HepG2 (cell line): ENCODE measurements around the gene UACA. TPM values are rescaled to one million over a fixed set of nuclear protein-coding genes. Genes with fewer than 3 reads are reported as not detected.

Experiments used
- ATAC-seq: fragments of 200-7000 bp; cut with Tn5 transposase; 3 replicates; pipeline ENCODE4 v1.9.1; 2020; ENCODE audit warnings: mild to moderate bottlenecking, moderate library complexity
- BruUV-seq: library from RNA; stranded (reverse); fragments of 400-500 nt; replicated peaks from 2 replicates; lab custom pipeline; 2021; lab: Mats Ljungman, UMichigan
- CTCF ChIA-PET: fragments of 300-600 bp; formaldehyde crosslinking; extraction: SDS; loops from one replicate; lab custom pipeline; 2021; ENCODE audit warnings: low total read pairs, inconsistent platforms, low intra/inter-chr PET ratio; lab: Yijun Ruan, JAX
- POLR2A ChIA-PET: fragments of 350-600 bp; sonication (Branson Sonifier 250); formaldehyde crosslinking; loops from one replicate; lab custom pipeline; 2020; ENCODE audit warnings: antibody characterized with exemption, inconsistent platforms; lab: Yijun Ruan, JAX
- DNase-seq: peaks from one replicate; pipeline ENCODE4 v3.0.0-alpha.2; 2015; ENCODE audit warnings: low spot score
- FAIRE-seq: peaks from 3 replicates; lab custom pipeline; 2011; peaks lifted over from hg19 to GRCh38; lab: Jason Lieb, UNC
- H2AFZ ChIP-seq: one replicate; pipeline ENCODE4 v1.6.1; 2011; ENCODE audit warnings: low read length, inconsistent platforms
- H3K27ac ChIP-seq: fragments of 300-600 bp; 3 replicates; pipeline ENCODE4 v1.8.0; 2011; ENCODE audit warnings: mixed run types, mild to moderate bottlenecking, mixed read lengths, low read length, inconsistent platforms; ENCODE audit not compliant: insufficient read depth; ENCODE audit errors: extremely low read length
- H3K27me3 ChIP-seq, 2 experiments: fragments of 200-600 bp in 1 of 2; 2 replicates in 1 of 2; 3 replicates in 1 of 2; pipeline versions ENCODE4 v1.6.0 to v1.8.0; 2011; ENCODE audit warnings: low read length in 2 of 2, mild to moderate bottlenecking in 2 of 2, moderate library complexity in 2 of 2, inconsistent platforms in 1 of 2; ENCODE audit not compliant: insufficient read depth in 2 of 2, control insufficient read depth in 1 of 2
- H3K36me3 ChIP-seq, 2 experiments: fragments of 200-600 bp in 1 of 2; replicated peaks in 1 of 2; 2 replicates in 1 of 2; 3 replicates in 1 of 2; pipeline versions ENCODE4 v1.5.1 to v1.8.0; 2011; ENCODE audit warnings: low read length in 2 of 2, inconsistent platforms in 1 of 2; ENCODE audit not compliant: insufficient read depth in 2 of 2, control insufficient read depth in 1 of 2
- H3K4me1 ChIP-seq: 2 replicates; pipeline ENCODE4 v1.5.1; 2012; ENCODE audit warnings: low read length, inconsistent platforms; ENCODE audit not compliant: insufficient read depth
- H3K4me2 ChIP-seq: 2 replicates; pipeline ENCODE4 v1.6.0; 2011; ENCODE audit warnings: low read depth, low read length, inconsistent platforms
- H3K4me3 ChIP-seq, 3 experiments: fragments of 200-600 bp in 1 of 3; sonication (generic), shearing (Covaris generic) in 1 of 3; replicated peaks in 1 of 3; 2 replicates each; pipeline ENCODE4 v1.5.1; 2011 to 2016; ENCODE audit warnings: low read length in 3 of 3, inconsistent platforms in 2 of 3, low read depth in 2 of 3, mild to moderate bottlenecking in 2 of 3, control low read depth in 1 of 3, mixed read lengths in 1 of 3; ENCODE audit not compliant: insufficient read depth in 1 of 3
- H3K79me2 ChIP-seq: one replicate; pipeline ENCODE4 v1.6.1; 2011; ENCODE audit warnings: low read length, inconsistent platforms; ENCODE audit not compliant: insufficient read depth
- H3K9ac ChIP-seq: 2 replicates; pipeline ENCODE4 v1.6.0; 2011; ENCODE audit warnings: mild to moderate bottlenecking, low read depth, low read length, inconsistent platforms; ENCODE audit not compliant: insufficient read depth
- H3K9me3 ChIP-seq: 2 replicates; pipeline ENCODE4 v1.5.1; 2012; ENCODE audit warnings: mild to moderate bottlenecking, low read length
- H4K20me1 ChIP-seq: 2 replicates; pipeline ENCODE4 v1.6.0; 2011; ENCODE audit warnings: inconsistent platforms, mild to moderate bottlenecking, low read length, moderate library complexity; ENCODE audit not compliant: insufficient read depth
- FLYWCH1 ChIP-seq: sonication (generic); formaldehyde crosslinking; IDR thresholded peaks from 2 replicates; pipeline ENCODE4 v1.8.1; 2023; ENCODE audit warnings: mild to moderate bottlenecking, missing genetic modification reagents
- NR0B2 ChIP-seq: sonication (generic); formaldehyde crosslinking; IDR thresholded peaks from 2 replicates; pipeline ENCODE4 v1.4.0; 2020; ENCODE audit warnings: mild to moderate bottlenecking, missing genetic modification reagents
- SIX1 ChIP-seq: sonication (generic); formaldehyde crosslinking; IDR thresholded peaks from 2 replicates; pipeline ENCODE4 v1.4.0; 2020; ENCODE audit warnings: missing genetic modification reagents, borderline replicate concordance
- ZBTB7B ChIP-seq: sonication (generic); formaldehyde crosslinking; IDR thresholded peaks from 2 replicates; pipeline ENCODE4 v1.4.0; 2020; ENCODE audit warnings: missing genetic modification reagents
- ZNF780A ChIP-seq: sonication (generic); formaldehyde crosslinking; IDR thresholded peaks from 2 replicates; pipeline ENCODE4 v1.8.0; 2022; ENCODE audit warnings: mild to moderate bottlenecking, missing genetic modification reagents, moderate library complexity
- WGBS: methylation state at CpG from one replicate; pipeline ENCODE4 v1.1.6; 2017; ENCODE audit warnings: low lambda C conversion rate; 5-methylcytosine and 5-hydroxymethylcytosine counted together
- in situ Hi-C: cut with HindIII; loops from 2 replicates; pipeline ENCODE4 v1.10.0; 2017; ENCODE audit warnings: low pct_unique_long_range_greater_than_20kb; ENCODE audit not compliant: extremely low pct_ligation_motif_present
- intact Hi-C: fragments of 100-400 bp; cut with micrococcal nuclease; formaldehyde crosslinking; loops from one replicate; pipeline ENCODE4 v1.10.0; 2022; ENCODE audit not compliant: unreplicated experiment
- polyA plus RNA-seq, 8 experiments: library from polyadenylated mRNA; depleted of rRNA in 3 of 8; stranded (reverse) in 7 of 8; unstranded in 1 of 8; fragments of >200 nt; fragmentation: Illumina TruSeq in 4 of 8; extraction: Trizol in 4 of 8; gene quantifications; 2 replicates each; pipeline versions ENCODE4 v1.2.1 to v1.2.3, GENCODE V29; 2011 to 2016; ENCODE audit warnings: low read depth in 4 of 8, missing spikeins in 1 of 8, mixed read lengths in 1 of 8; ENCODE audit not compliant: insufficient read depth in 1 of 8
- total RNA-seq, 5 experiments: library from RNA; depleted of rRNA; stranded (reverse); fragments of >200 nt; fragmentation: Illumina TruSeq; extraction: Trizol; gene quantifications; 2 replicates each; pipeline ENCODE4 v1.2.3, GENCODE V29; 2016; ENCODE audit warnings: low read depth in 1 of 5
- TF ChIP-seq, protein P1 (sequence below): sonication (generic); formaldehyde crosslinking; IDR thresholded peaks from 2 replicates; pipeline ENCODE4 v1.4.0; 2020; ENCODE audit warnings: mild to moderate bottlenecking, missing genetic modification reagents, borderline replicate concordance

UACA gene
- total and polyA plus RNA-seq, 2 of the 13 experiments (the other 11 are each of a cell fraction or from before 2014, with no cell fraction given) = 17.8 to 39.2 TPM

GRCh38 chr15:70794596-70795310 lies 31.4 kb upstream of the UACA start:
- POLR2A ChIA-PET = interaction anchor here (0.6 to 1.0 kb wide), 2 partner anchors 31 to 598 kb away, joined by 3 read pairs; partner anchors contain the start of gene UACA
- intact Hi-C loops = no loop called here
- no peaks in the 10 kb centered on the region for H3K27me3 ChIP-seq
- no peak overlapping the region for H3K4me2 ChIP-seq
- TF ChIP-seq, protein P1, sequence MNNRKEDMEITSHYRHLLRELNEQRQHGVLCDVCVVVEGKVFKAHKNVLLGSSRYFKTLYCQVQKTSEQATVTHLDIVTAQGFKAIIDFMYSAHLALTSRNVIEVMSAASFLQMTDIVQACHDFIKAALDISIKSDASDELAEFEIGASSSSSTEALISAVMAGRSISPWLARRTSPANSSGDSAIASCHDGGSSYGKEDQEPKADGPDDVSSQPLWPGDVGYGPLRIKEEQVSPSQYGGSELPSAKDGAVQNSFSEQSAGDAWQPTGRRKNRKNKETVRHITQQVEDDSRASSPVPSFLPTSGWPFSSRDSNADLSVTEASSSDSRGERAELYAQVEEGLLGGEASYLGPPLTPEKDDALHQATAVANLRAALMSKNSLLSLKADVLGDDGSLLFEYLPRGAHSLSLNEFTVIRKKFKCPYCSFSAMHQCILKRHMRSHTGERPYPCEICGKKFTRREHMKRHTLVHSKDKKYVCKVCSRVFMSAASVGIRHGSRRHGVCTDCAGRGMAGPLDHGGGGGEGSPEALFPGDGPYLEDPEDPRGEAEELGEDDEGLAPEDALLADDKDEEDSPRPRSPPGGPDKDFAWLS = no peak
- no peak for TF ChIP-seq NR0B2 (CRISPR knock-in tag)
- TF ChIP-seq SIX1 = no peak
- no peak for TF ChIP-seq ZNF780A (CRISPR knock-in tag)
- TF ChIP-seq FLYWCH1 (CRISPR knock-in tag) = no peak
- TF ChIP-seq ZBTB7B (CRISPR knock-in tag) = no peak
- H3K9ac ChIP-seq = no peak overlapping the region
- WGBS = 55% methylated on average over 12 of the region's 12 CpGs
- DNase-seq (no peak), ATAC-seq (no peak), FAIRE-seq (no peak)
- H3K36me3 ChIP-seq = no peaks in the 10 kb centered on the region
- no peaks in the 10 kb centered on the region for H3K9me3 ChIP-seq
- in situ Hi-C loops = no loop called here
- peaks cover 33% of the 10 kb centered on the region for H3K4me1 ChIP-seq
- H4K20me1 ChIP-seq = no peaks in the 10 kb centered on the region
- H3K79me2 ChIP-seq = no peaks in the 10 kb centered on the region
- CTCF ChIA-PET = no interaction called here
- no TSS peak for BruUV-seq
- no peak overlapping the region for H3K27ac ChIP-seq
- H2AFZ ChIP-seq = no peak overlapping the region
- no peak overlapping the region for H3K4me3 ChIP-seq
